LoVo (cell line): ENCODE measurements around the gene AP4E1.
"Not testable (repeated sequence)": the region's sequence is repeated elsewhere in the genome, so short reads cannot be mapped to it uniquely, and the experiment has no call there.

Experiments used
- DNase-seq: peaks from one replicate; pipeline ENCODE4 v3.0.0-alpha.2; 2016; ENCODE audit warnings: low spot score

AP4E1 gene

DNA sequence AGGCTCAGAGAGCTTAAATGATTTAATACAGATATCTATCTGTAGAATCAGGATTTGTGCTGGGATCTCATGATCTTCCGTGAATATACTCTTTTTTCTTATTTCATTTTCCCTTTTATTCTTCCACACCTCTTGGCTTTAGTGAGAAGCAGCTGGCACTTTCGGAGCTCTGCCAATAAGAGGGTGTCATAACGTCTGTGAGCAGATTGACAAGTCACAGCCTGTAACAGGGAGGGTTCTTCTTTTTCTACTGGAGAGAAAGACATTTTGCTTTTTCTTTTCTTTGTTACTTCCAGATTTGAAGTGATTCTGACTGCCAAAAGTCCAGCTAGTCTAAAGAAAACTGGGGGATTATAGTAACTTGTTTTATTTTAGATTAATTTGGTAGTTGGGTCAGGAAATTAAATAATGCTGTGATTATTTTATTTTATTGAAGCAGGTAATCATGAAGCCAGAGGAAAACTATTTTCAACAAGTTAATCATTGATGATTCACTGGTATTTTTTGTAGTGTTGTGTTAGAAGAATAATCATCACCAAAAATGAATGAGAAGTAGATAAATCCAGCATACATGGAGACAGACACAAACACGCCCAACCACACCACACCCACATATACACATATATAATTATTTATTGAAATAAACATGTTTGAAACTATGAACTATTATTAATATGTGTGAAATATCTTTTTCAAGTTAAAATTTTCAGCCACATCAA is 116.4 kb downstream of the AP4E1 start:
- DNase-seq = no peak

DNA sequence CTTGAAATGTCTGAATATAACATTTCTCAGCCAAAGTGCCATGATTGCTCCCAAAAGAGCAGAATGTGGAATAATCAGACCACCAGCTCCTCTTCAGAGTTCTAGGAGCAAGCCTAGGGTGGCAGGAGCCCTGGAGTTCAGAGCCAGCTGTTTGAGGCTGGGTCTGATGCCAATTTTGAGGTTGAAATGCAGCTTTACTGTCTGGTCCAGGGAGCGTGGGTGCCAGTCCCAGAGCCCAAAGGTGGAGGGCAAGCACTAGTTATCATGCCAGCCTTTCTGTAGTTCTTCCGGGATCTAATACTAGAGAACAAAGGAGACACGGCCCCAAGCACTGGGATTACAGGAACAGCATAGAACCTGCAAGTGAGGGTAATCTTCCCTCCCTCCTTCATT is 117.0 kb downstream of the AP4E1 start:
- no peak for DNase-seq

DNA sequence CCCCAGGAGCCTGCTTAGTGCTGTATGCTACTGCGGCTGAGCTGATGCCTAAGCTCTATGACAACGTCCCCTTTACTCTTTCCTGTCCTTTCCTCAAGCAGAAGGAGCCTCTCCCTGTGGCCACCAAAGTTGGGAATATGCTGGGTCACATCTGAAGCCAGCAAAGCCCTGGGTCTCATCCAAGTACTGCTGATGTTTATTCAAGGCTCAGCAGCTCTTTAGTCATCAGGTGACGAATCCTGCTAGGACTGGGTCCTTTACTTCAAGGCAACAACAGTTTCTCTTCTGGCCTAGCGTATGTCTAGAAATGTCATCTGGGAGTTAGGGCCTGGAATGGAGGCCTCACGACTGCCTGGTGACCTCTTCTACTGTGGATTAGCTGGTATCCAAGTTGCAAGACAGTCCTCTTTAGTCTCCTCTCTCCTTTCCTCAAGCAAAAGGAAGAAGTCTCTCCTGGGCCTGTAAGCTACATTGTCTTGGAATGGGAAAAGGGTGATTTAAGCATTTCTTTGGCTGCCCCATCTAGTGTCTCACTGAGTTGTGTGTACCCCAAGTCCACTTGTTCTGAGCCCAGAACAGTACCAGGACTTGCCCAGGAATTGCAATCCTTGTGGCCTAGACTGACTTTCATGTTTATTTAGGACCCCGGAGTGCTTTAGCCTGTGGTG is 122.3 kb downstream of the AP4E1 start:
- DNase-seq = no peak

DNA sequence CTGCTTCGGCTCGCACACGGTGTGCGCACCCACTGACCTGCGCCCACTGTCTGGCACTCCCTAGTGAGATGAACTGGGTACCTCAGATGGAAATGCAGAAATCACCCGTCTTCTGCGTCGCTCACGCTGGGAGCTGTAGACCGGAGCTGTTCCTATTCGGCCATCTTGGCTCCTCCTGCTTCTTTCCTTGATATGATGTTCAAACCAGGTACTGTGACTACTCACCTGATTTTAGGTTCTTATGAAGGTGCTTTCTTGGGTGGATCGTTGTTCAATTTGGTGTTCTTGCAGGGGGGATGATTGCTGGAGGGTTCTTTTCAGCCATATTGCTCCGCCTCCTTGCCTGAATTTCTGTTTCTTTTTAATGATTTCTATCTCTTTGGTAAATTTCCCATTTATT is 129.0 kb downstream of the AP4E1 start:
- DNase-seq = not testable (repeated sequence)

DNA sequence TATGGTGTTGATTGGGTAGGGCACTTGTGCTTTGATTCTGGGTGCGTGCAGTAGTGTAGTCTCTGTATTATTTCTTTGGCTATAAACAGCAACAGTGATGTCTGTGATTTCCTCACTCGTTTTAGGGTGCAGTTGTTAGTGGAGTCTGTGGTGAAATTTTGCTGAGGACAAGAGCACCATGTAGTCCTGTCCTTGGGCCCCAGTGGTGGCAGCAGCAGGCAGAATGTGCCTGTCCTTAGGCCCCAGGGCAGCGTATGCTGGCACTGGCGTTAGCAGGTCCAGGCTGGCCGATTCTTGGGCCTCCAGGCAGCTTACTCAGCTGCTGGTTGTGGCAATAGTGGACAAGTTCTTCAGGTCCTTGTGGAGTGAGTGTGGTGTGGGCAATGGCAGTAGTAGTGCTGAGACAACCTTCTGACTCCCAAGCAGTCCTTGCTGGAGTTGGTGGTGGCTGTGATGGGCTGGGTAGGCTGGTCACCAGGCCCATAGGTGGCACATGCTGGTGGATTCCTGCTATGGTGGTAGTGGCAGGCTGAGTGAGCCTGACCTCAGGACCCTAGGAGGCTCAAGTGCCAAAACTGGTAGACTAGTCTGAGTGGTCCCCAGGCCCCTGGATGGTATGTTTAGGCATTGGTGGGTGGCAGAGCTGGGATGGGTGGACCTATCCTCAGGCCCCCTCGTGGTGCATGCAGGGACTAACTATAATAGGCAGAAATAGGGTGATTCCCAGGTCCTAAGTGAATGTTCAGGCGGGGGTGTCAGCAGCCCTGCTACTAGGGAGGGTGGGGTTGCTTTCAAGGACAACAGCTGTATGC is 129.9 kb downstream of the AP4E1 start:
- no peak for DNase-seq

DNA sequence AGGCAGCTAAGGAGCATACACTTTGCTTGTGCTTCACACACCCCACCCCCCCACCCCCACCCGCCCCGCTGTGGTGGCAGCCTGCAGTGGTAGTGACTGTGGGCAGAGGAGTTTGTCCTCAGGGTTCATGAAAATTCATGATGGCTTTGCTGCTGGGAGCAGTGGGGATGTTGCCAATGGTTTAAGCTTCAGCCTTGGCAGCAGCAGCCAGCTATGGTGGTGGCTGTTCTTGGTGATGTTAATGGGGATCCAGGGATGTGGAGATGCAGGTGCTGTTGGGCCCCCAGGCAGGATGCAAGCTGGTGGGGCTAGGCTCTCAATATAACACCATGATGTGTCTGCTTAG is 130.5 kb downstream of the AP4E1 start:
- no peak for DNase-seq

DNA sequence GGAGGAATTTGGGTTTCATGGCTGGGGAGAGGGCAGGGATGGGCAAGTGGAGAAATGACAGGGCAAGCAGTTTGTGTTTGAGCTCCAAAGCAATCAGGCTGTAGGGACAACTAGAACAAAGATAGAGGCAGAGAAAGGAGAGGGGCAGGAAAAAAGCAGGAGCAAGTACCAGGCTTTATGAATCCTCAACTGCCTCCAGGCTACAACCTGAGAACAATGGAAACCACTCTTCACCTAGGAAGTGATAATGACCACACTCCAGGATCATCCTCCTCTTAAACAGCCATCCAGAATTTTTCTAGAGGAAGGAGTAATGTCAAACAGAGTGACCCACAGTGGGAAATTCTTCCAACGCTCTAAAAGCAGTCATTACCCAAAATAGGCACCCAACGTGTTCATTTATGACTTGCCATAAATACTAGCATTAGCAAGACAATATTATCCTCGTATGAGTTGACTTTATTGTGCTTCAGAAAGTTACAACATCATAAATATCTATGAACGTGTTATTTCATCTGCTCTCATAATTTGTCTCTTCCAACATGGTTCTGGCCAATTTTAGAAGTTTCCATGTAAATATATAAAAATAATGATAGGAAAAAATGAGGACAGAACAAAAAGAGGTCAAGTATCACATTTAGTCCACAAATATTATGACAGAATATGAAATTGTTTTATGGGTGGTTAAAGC is 135.7 kb downstream of the AP4E1 start:
- DNase-seq = no peak

DNA sequence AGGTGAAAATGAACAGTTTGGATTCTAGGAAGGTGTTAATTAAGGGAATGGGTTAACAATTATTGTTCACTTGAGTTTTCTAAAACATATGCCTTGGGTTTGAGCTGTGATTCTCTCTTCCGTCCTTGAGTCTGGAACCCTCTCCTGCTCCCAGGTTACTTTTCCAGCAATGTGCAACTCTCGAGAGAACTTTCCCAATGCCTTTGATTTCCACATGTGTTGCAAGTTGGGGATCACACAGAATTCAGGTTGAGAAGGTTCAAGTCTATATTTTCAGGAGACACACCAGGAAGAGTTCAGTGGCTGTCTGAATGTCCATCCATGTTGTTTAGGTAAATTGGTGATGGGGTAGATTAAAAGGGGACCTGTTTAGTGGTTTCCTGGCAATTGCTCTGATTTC is 137.5 kb downstream of the AP4E1 start:
- no peak for DNase-seq

DNA sequence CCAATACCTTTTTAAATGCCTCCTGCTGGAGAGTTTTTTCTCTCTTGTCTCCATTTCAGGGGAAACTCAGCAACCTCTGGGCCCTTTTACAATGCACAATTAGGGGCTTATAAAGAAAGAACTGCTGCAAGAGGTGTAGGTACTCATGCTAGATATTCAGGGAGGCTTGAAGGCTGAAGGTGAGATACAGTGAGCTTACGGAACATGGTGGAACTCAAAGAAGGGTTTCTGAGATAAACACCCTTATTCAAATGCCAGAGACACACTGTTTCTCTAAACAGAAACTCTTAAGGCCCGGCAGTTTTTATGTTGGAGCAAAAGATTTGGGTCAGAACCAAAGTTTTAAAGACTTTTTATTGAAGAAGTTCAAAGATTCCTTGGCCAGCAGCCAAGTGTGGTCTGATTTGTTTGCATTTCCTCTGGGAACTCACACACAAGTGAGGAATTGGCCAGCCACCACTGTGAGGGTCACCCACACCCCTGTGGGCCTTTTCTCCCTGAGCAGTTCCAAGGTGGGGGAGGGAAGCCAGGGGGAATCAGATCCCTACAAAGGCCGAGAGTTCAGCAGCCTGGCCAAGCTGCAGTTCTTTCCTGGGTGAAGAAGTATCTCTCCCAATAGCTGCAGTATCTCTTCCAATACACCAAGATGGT is 138.4 kb downstream of the AP4E1 start:
- peak; percentile 15 for DNase-seq

DNA sequence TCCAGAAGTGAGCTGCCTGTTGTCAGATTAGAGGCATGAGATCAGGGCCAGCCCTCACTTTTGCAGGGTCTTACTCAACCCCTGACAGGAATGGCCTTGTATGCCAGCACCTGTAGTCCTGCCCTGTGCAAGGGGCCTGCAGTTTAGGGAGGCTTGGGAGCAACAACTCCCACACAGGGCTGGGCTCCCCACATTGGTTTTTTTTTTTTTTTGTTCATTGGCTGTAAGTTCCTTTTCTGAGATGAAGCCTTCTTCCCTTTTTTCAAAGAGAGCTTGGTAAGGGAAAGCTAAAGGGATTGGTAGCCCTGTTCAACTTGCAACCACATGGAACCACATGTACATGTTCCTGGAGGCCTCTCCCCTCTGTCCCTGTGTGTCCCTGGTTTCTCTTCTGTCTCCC is 139.8 kb downstream of the AP4E1 start:
- no peak for DNase-seq

DNA sequence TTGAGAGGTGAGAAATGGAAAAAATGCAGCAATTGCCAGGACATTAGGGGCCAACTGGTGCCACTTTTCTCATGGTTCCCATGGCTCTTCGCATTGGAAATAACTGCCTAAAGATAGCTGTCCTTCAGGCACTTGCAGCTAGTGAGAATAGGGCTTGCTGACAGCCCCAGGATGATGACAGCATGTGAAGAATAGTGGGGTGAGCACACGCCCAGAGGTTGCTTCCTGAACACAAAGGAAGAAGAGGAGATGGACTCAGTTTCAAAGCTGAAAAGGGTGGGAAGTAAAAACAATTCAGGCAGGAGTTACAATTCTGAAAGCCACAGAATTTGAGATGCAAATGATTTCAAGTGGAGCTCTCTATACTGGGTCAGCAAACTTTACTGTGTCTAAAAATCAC is 140.6 kb downstream of the AP4E1 start:
- no peak for DNase-seq

DNA sequence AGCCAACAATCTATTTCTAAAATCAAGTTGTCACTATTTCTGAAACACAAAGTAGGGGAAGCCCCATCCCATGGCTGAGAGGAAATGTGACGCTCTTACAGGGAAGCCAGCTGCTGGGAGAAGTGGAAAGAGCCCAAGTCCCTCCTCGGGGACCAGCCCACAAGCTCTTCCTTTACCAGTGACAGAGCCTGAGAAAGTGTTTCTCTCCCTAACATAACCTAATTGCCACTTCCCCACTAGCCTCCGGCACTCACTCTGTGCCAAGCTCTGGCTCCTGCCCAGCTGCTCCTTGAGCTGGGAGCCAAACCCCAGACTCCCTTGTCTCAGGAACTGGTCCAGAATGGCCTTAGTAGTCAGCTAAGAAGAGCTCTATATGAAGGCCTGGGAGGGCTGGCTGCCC is 143.3 kb downstream of the AP4E1 start:
- no peak for DNase-seq

DNA sequence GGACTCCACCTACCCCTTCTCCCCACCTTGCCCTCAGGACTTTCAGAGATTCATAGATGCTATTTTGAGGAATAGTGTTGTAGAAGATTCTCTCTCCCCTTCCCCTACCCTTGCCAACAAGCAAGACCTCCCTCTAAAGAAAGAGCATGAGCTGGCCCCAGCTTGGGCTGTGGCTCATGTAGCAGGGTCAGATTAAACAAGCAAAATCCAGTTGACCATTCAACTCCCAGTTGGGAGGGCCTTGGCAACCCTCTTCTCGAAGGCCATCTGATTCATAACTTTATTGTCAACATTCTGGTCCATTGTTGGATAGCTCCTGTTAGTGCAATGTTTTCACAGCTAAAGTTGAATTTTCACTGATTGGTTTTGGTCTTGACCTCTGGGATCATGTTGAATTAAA is 145.1 kb downstream of the AP4E1 start:
- DNase-seq = no peak

DNA sequence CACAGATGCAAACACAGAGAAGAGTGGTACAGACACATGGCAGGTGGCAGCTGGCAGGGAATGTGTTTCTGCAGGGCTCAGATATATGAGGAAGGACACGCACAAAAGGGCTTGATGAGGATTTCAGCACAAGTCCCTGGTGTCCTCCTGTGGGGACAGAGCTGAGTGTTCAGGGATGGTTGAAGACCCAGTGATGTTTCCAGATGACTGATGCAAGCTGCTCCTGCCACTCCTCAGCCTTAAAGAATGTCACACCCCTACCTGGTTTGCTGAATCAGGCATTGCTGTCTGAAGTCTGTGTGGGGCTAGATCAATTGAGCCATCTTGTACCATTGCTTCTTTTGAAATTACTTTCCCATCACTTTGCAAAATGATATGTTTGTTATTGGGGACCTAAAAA is 146.1 kb downstream of the AP4E1 start:
- no peak for DNase-seq
